HG02938 (cell line): ENCODE data around the gene CMKLR1.
A peak's percentile ranks its signal among the peaks of the same experiment; 100 is the strongest.

Experiments used
- ATAC-seq: cut with Tn5 transposase; IDR thresholded peaks from one replicate; pipeline ENCODE4 v1.9.1; 2021; ENCODE audit warnings: mild to moderate bottlenecking, moderate library complexity; ENCODE audit not compliant: unreplicated experiment

Gene CMKLR1

GRCh38 chr12:108337235-108338223 lies 1.6 kb downstream of the CMKLR1 start:
- no peak for ATAC-seq

DNA sequence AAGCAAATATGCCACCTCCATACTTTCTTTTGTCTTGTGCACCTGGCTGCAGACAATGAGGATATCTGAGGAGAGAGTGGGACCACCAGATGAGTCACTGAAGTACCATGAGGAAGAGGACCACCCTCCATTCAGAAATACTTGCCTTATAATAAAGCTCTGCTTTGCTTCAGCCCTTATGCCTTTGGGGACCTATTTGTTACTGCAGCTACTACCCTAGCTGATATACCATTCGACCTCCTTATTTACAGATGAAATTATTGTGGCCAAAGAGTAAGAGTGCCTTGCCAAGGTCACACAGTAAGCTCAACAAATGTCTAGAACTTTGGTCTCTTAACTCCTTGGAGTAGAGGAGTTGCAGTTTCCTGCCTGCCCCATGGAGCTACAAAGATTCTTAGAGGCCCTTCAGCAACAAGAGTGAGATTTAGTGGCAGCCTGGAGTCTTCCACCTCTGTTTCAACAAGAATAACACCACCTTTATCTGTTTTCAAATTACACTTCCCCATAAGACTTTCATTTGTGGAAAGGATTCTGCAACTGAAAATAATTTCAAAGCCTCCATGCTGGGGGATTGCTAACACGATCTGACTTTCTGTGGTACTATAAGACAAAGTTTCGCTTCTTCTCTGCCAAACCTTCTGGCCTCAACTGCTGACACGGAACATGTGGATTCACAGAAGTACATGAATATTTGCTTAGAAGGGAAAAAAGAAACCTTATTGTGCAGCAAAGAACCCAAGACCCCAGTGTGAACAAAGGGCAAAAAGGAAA lies 3.6 kb downstream of the CMKLR1 start:
- peak; percentile 63 for ATAC-seq

GRCh38 chr12:108333898-108334699 lies 5.0 kb downstream of the CMKLR1 start:
- no peak for ATAC-seq

DNA sequence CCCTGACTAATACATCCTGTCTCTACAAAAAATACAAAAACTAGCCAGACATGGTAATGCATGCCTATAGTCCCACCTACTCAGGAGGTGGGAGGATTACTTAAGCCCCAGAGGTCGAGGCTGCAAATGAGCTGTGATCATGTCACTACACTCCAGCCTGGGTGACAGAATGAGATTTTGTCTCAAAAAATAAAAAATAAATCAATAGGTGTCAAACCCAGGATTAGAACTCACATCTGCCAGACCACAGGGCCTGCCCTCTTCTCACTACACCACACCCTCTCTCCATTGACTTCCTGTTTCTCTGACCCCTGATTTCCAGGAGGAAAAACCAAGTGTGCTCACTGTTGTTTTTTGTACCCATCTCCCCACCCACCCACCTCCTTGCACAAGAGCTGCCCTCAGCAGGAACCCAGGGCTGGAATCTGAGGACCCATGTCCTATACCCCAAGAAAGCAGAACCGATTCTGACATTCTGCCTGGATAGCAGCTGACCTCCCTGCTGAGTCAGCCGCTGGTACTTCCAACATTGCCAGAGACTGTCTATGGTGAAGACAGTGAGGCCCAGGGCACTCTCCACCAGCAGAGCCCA lies 6.2 kb downstream of the CMKLR1 start:
- ATAC-seq, result no peak

DNA sequence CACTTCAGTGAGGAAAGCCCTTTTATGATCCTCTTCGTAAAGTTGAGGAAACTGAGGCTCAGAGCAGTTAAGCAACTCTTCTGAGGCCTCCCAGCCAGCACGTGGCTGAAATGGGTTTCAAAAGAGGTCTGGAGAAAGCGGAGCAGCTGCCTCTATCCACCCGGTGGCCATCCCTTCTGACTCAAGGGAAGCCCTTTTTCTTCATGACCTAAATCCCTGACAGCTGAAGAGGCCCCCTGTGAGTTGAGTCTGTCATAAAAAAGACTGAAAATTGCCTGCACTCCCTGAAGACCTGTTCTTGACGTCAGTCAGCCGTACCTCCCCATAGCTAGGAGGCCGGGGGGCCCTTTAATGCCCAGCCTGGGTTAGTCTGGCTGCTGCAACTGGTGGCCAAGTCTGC lies 10.7 kb downstream of the CMKLR1 start:
- ATAC-seq, result no peak

- ATAC-seq, result no peak
Observed at GRCh38 chr12:108327621-108328344, 11.3 kb downstream of the CMKLR1 start.

DNA sequence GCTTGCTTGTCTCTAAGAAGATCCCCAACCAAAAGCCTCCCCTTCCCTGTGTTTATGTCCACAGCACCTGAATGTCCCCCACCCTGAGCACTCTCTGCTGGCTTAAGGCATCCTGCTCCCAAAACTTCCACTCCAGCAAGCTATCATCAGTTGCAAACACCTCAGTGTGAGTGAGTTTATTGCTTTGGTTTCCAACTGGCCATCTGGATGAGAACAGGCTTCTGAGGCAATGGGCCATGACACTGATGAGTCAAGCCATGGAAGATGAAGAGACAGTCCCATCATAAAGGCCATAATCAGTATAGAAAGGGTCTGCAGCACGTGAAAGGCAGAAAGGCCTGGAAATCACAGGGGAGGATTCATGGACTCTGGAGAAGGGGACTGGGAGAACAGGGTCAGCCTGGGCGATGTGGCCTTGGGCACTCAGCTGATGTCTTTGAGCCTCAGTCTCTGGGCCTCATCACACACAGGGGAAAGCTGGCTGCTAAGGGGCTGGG lies 12.8 kb downstream of the CMKLR1 start:
- no peak for ATAC-seq

- ATAC-seq, result no peak
Observed at GRCh38 chr12:108325549-108325948, 13.6 kb downstream of the CMKLR1 start.

GRCh38 chr12:108325018-108325358 lies 14.1 kb downstream of the CMKLR1 start:
- ATAC-seq, result no peak

DNA sequence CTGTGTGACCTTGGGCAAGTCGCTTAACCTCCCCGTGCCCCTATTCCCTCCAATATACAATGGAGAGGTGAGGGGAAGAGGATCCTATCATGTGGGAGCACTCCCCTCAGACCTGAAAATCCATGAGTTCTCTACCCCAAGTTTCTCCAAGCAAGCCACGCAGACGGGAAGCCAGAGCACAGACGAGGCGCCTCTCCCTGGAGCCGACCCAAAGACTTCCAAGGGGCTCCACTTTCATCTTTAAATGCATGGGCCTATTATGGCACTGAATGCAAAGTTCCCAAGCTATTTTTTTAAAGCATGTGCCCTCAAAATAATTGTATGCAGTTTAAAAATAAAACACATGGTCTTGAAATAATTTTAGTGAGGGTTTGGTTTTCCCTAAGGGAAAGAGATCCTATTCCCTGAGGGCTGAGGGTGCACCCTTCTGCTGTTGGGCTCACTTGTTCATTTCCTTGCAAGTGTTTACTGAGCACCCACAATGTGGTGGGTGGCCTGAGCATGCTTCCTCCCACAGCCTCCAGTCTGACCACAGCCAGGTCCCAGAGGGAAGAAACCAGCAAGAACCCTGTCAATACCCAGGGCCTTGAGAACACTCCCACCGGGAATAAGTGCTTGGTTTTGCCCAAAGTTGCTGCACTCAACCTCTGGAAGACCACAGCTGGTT lies 14.6 kb downstream of the CMKLR1 start:
- ATAC-seq, result no peak

GRCh38 chr12:108323581-108323980 lies 15.5 kb downstream of the CMKLR1 start:
- no peak for ATAC-seq

- ATAC-seq, result no peak
Observed at GRCh38 chr12:108322998-108323397, 16.1 kb downstream of the CMKLR1 start.

DNA sequence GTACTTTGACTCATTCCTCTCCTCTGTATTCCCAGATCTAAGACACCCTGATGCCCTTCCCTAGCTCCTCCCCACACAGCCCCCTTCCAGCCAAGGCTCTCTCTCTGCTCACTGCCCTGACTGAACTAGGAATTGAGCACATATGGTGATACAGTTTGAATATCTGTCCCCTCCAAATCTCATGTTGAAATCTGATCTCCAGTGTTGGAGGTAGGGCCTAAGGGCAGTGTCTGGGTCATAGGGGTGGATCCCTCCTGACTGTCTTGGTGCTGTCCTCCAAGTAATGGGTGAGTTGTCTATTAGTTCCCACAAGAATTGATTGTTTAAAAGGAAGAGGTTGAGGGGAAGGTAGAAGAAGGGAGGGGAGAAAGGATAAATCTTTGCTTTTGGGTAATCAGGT lies 17.4 kb downstream of the CMKLR1 start:
- no peak for ATAC-seq

DNA sequence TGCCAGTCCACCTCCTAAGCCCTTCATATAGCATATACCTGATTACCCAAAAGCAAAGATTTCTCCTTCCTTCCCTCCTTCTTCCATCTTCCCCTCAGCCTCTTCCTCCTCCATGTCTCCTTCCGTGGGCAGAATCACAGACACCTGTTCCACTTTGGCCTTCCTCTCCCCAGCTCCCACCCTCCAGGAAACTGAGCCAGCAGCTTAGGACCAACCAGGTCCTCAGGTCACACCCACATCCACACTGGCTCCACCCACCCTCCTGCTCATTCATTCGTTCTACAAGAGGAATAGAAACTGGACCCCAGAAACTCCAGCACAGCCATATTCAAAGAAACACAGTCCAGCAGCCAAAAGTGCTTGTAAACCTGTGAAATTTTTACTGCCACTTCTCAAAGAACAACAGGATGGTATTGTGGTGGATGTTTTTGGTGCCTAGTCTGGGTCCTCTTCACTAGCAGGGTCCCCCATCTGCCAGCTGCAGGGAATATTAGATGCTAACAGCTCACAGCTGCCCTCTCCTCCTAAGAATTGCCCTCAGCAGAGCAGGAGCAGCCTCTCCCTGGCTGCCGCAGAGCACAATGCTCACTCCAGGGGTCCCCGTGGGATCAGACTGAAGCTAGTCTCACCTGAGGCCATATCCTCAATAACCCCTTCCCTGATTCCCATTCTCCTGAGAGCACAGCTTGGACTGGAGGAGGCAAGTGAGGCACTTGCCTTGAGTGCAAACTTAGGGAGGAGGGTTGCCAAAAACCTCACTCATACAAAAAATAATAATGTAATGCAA lies 18.4 kb downstream of the CMKLR1 start:
- ATAC-seq, result no peak

DNA sequence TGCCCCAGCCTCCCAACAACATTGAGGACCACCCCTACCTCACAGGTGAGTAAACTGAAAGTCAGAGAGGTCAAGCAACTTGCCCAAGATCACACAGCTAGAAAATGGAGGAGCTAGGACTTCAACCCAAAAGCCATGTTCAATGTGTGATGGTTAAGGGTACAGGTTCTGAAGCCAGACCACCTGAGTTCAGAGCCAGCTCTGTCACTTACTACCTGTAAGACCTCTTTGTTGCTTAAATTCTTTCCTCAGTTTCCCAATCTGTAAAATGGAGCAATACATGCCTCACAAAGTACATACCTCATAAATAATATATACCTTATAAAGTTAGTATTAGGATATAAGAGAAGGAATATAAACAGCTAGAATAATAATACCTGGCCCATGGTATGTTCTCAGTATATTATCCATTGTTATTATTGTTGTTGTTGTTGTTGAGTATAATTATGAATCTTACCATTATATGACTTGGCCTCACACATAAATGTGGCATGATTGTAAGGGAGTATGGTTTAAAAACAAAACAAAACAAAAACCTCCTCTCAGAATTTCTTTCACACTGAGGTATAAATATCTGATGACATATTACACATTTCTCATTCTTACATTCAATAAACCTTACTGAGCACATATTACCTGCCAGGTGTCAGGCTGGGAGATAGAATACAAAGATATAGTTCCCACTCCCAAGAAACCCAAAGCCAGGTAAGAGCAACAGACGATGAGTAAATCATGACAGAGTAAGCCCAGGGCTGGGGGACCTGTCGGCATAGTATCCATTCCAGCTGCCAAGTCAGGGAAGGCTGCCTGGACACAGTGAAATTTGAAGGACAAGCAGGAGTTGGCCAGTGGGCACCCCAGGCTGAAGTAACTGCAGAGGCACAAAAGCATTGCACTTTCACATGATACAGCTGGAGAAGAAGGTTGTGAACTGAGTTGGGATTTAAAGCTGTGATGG lies 19.6 kb downstream of the CMKLR1 start:
- no peak for ATAC-seq

DNA sequence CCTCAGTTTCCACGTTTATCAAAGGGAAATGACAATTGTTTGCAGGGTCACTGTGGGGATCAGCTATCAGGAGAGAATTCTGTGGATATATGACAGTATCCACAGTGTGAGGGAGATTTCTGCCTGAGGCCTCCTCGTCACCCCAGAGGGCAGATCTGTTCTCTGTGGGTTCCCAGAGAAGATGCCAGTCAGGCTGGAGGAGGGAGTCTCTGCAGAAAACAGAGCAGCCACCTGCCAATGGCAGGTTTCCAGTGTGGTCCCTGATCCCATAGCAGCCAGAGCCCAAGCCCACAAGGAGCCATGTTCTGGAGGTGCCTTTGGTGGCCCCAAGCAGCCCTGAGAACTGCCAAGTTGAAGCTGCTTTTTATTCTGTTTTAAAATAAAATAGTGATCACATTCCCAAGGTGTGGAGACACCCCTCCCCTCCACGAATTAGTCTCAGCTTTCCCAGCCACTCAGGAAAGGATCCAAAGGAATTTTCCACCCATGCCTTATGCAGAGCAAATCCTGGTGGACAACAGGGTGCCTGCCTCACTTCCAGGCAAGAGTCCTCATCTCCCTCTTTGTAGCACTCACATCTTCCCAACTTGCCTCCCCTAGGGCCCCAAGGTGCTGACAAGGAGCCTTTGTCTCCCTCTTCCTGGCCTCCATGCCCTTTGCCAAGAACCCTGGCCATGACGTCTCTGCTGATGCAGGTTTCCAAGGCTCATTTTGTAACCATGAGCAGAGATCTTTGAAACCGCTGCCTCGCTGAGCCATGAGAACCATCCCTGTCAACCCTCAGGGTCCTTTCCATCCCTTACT lies 20.4 kb downstream of the CMKLR1 start:
- ATAC-seq, result no peak
